H54 (cell line): ENCODE results near the gene SMAD7.

Experiments used
- DNase-seq: peaks from one replicate; pipeline ENCODE4 v3.0.0; 2011; ENCODE audit warnings: low spot score, mixed read lengths; ENCODE audit not compliant: insufficient read length
- FAIRE-seq: peaks from 3 replicates; lab custom pipeline; 2011; peaks lifted over from hg19 to GRCh38; lab: Jason Lieb, UNC
- POLR2A ChIP-seq: IDR thresholded peaks from 2 replicates; pipeline ENCODE4 v1.6.1; 2011; ENCODE audit warnings: low read depth, mild to moderate bottlenecking, low read length

Gene SMAD7

GRCh38 chr18:48975817-48976649, 25.3 kb upstream of the SMAD7 start:
- TF ChIP-seq POLR2A = no peak
- DNase-seq (peak; percentile 95), FAIRE-seq (no peak)

GRCh38 chr18:48975120-48975816, 24.5 kb upstream of the SMAD7 start:
- DNase-seq (no peak), FAIRE-seq (no peak)
- TF ChIP-seq POLR2A = no peak

- DNase-seq (no peak), FAIRE-seq (no peak)
- TF ChIP-seq POLR2A = no peak
Measured at GRCh38 chr18:48974304-48975119, 23.7 kb upstream of the SMAD7 start.

GRCh38 chr18:48973731-48974130, 23.0 kb upstream of the SMAD7 start:
- DNase-seq = no peak
- no peak for TF ChIP-seq POLR2A
- no peak for FAIRE-seq

GRCh38 chr18:48968412-48969215, 17.8 kb upstream of the SMAD7 start:
- DNase-seq = no peak
- no peak for FAIRE-seq
- no peak for TF ChIP-seq POLR2A

GRCh38 chr18:48967545-48967944, 16.8 kb upstream of the SMAD7 start:
- FAIRE-seq = no peak
- no peak for DNase-seq
- no peak for TF ChIP-seq POLR2A

GRCh38 chr18:48966523-48966922, 15.8 kb upstream of the SMAD7 start:
- no peak for FAIRE-seq
- no peak for TF ChIP-seq POLR2A
- no peak for DNase-seq

- DNase-seq (no peak), FAIRE-seq (no peak)
- TF ChIP-seq POLR2A = no peak
Measured at GRCh38 chr18:48963586-48964470, 13.1 kb upstream of the SMAD7 start.

GRCh38 chr18:48962994-48963561, 12.3 kb upstream of the SMAD7 start:
- no peak for TF ChIP-seq POLR2A
- FAIRE-seq = no peak
- no peak for DNase-seq

GRCh38 chr18:48962252-48962993, 11.7 kb upstream of the SMAD7 start:
- FAIRE-seq = no peak
- no peak for DNase-seq
- TF ChIP-seq POLR2A = no peak

- no peak for FAIRE-seq
- no peak for DNase-seq
- TF ChIP-seq POLR2A = no peak
Measured at GRCh38 chr18:48961547-48961946, 10.8 kb upstream of the SMAD7 start.
